ENCODE results near the gene PJA2. TPM values are rescaled to one million over a fixed set of nuclear protein-coding genes. Genes with fewer than 3 reads are reported as not detected.

Gene PJA2
- total and polyA plus RNA-seq, 2 donors (not counting 3 experiments of a cell fraction or from before 2014, with no cell fraction given) = 24.4 to 64.9 TPM

GRCh38 chr5:109418712-109419352 lies 9.1 kb upstream of the PJA2 start:
- ChIA-PET POLR2A (interaction anchor here (0.5 kb wide), 1 partner anchor 40 kb away, joined by 3 read pairs; no protein-coding TSS in a partner anchor), CTCF (interaction anchor here (1.5 kb wide), 1 partner anchor 777 kb away, joined by 5 read pairs; no protein-coding TSS in a partner anchor)
- dilution Hi-C loops (cut with MboI; ENCODE audit: extremely low pct_ligation_motif_present, low sequenced_read_pairs) = no loop called here
- Histone ChIP-seq H3K4me1 (ENCODE audit: control insufficient read depth, extremely low read depth, insufficient read depth, low read length) (no peaks in the 10 kb centered on the region), H3K9ac (replicated peaks; ENCODE audit: extremely low read depth, insufficient read depth, low read length) (no peak overlapping the region), H3K36me3 (ENCODE audit: control insufficient read depth in 2 of 2, extremely low read depth in 1 of 2, insufficient read depth in 2 of 2, low read length in 2 of 2) (no peaks in the 10 kb centered on the region), H2AFZ (ENCODE audit: low read depth, low read length) (no peak overlapping the region), H3K4me2 (ENCODE audit: insufficient read depth, low read length) (no peak overlapping the region), H3K9me3 (replicated peaks; ENCODE audit: control insufficient read depth, insufficient read depth, low read length) (no peaks in the 10 kb centered on the region), H3K27me3 (ENCODE audit: control insufficient read depth in 2 of 2, insufficient read depth in 2 of 2, low read length in 2 of 2) (no peaks in the 10 kb centered on the region), H3K27ac (ENCODE audit: insufficient read depth, low read depth, low read length) (no peak overlapping the region), H4K20me1 (replicated peaks; ENCODE audit: control insufficient read depth, extremely low read depth, insufficient read depth, low read length) (no peaks in the 10 kb centered on the region), H3K9me1 (replicated peaks; ENCODE audit: control insufficient read depth, extremely low read depth, insufficient read depth, low read length) (no peaks in the 10 kb centered on the region), H3K4me3 (replicated peaks in 1 of 3; ENCODE audit: insufficient read depth in 1 of 3, low read depth in 1 of 3, low read length in 3 of 3) (no peak overlapping the region), H3K79me2 (ENCODE audit: control insufficient read depth, insufficient read depth, low read length) (no peaks in the 10 kb centered on the region)
- intact Hi-C loops (cut with micrococcal nuclease) = loop anchor here (10.0 kb wide), 1 partner anchor 224 kb away; no protein-coding TSS in a partner anchor
- no peak for DNase-seq (ENCODE audit: low read depth, low spot score)
- no peak for FAIRE-seq
- BruUV-seq (replicated peaks) = no TSS peak
- no peak for TF ChIP-seq JUN (IDR thresholded peaks at IDR 0.05; ENCODE audit: borderline replicate concordance, insufficient read depth, insufficient read length, low read depth)
- no peak for TF ChIP-seq MYC (IDR thresholded peaks at IDR 0.05; ENCODE audit: low read depth, low read length)
- no peak for TF ChIP-seq FOS (IDR thresholded peaks at IDR 0.05; ENCODE audit: borderline replicate concordance, insufficient read depth, low read length)
- no peak for TF ChIP-seq CTCF (IDR thresholded peaks at IDR 0.05; ENCODE audit: extremely low read depth in 1 of 2, insufficient read depth in 1 of 2, low read depth in 1 of 2, low read length in 2 of 2)
- no peak for TF ChIP-seq POLR2A (IDR thresholded peaks at IDR 0.05; ENCODE audit: low read depth, low read length)
- no peak for TF ChIP-seq GATA2 (IDR thresholded peaks at IDR 0.05; ENCODE audit: insufficient read depth, insufficient read length, low read depth, low read length)
- no peak for TF ChIP-seq EZH2 (IDR thresholded peaks at IDR 0.05; ENCODE audit: borderline replicate concordance, low read depth, low read length, severe bottlenecking)
- no peak for TF ChIP-seq MAX (IDR thresholded peaks at IDR 0.05; ENCODE audit: insufficient read depth, insufficient read length)
- TF ChIP-seq POLR2AphosphoS5 (IDR thresholded peaks at IDR 0.05; ENCODE audit: insufficient read depth, low read depth, low read length) = no peak

All from endothelial cell of umbilical vein (primary cell).